ENCODE measurements around the gene DUSP7.

The DUSP7 gene

GRCh38 chr3:52086976-52087663 is 30.7 kb upstream of the DUSP7 start:
- DNase-seq (ENCODE audit: extremely low read depth in 1 of 2, low read depth in 1 of 2): no peak

GRCh38 chr3:52086461-52086860 is 30.1 kb upstream of the DUSP7 start:
- no peak for DNase-seq (ENCODE audit: extremely low read depth in 1 of 2, low read depth in 1 of 2)

DNA sequence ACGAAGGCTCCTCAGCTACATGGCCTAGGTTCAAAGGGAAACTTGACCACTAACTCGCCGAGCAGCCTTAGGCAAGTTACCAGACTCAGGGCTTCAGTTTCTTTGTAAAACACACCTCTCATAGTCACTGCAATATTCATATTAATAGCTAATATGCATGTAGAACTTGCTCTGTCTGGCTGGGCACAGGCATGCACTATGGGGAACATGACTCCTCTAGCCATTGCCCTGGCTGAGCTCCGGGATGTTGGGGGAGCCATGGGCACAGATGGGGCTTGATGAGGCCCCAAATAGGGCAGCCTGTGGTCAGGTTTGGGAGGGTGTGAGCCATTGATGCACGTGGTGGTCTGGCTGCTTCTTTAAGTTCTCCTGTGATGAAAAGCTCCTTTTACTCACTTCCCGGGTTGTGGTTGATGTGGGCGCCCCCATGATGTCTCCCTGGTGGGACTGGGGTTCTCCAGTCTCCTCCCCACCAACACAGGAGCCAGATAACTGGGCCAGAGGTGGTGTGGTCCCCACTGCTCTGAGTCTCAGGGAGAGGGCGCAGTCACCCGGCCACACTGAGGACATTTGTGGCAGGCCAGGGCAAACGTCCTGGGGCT is 29.4 kb upstream of the DUSP7 start:
- DNase-seq (ENCODE audit: extremely low read depth in 1 of 2, low read depth in 1 of 2): no peak

- no peak for DNase-seq (ENCODE audit: extremely low read depth in 1 of 2, low read depth in 1 of 2)
Measured at GRCh38 chr3:52084954-52085680, 28.7 kb upstream of the DUSP7 start.

- no peak for DNase-seq (ENCODE audit: extremely low read depth in 1 of 2, low read depth in 1 of 2)
Measured at GRCh38 chr3:52084216-52084945, 28.0 kb upstream of the DUSP7 start.

GRCh38 chr3:52083556-52084087 is 27.3 kb upstream of the DUSP7 start:
- no peak for DNase-seq (ENCODE audit: extremely low read depth in 1 of 2, low read depth in 1 of 2)

DNA sequence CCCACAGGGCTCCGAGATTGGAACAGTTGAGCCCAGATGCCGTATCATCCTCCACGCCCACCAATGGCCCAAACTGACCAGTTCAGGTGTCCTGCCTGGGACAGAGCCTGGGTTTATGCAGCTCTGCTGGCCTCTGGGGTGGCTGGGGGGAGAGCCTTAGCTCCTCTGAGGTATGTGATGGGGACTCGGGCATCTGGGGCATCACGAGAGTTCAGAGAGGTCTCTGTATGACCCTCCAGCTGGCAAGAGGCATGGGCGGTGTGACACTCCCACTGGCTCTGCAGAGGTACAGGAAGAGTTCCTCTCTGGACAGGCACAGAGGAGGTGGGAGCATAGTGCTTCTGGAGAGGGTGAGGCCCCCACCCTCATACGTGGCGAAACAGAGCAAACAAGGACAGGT is 26.6 kb upstream of the DUSP7 start:
- DNase-seq (ENCODE audit: extremely low read depth in 1 of 2, low read depth in 1 of 2): no peak

DNA sequence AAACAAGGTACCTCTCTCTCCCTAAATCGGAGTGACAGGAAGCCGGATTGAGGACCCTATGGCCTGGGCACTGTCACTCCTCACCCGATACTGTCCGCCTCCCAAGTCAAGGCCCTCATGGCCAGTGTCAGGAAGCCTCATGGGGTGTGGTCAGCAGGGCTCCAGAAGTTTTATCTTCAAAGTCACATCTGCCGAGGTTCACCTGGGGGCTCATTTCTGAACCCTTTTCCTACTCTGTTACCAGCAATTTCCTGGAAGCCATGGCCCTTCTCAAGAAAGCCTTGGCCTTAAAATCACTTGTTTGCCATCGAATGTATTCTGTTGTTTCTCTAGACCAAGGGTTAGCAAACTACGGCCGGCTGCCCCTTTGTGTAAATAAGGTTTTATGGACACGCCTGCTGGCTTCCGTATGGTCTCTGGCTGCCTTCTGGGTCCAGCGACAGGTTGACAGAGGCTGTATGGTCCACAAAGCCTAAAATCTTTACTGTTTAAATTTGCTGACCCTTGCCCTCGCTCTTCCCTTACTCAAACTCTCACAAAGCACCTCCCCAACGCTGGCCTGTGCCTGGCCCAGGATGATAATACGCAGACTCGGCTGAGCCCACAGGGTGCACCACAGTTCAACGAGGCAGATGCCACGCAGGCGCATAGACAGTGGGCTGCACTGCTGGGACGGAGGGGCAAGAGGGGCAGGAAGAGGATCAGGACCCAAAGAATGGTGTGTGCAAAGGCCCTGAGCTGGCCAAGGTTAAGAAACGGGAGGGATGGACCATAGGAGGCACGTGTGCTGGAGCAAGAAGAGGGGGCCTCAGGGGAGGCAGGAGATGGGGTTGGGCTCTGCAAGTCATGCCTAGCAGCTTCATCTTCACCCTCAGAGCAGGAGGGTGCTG is 24.7 kb upstream of the DUSP7 start:
- DNase-seq (ENCODE audit: extremely low read depth in 1 of 2, low read depth in 1 of 2): no peak

DNA sequence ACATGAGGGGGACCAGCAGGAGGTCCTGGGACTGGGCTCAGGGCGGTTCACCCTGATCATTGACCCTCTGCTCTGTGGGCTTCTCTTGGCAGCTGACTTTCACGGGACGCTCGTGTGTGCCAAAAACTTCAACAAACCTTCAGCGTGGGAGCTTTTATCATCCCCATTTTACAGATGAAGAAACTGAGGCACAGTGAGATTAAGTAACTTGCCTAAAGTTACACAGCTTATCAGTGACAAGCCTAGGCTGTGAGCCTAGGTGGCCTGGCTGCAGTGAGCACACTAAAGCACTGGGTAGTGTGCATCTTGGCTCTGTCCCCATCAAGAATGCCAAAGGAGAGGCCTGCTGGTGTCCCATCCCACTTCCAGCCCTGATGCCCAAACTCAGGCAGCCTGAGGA is 23.6 kb upstream of the DUSP7 start:
- no peak for DNase-seq (ENCODE audit: extremely low read depth in 1 of 2, low read depth in 1 of 2)

- no peak for DNase-seq (ENCODE audit: extremely low read depth in 1 of 2, low read depth in 1 of 2)
Measured at GRCh38 chr3:52078781-52079560, 22.6 kb upstream of the DUSP7 start.

- DNase-seq (ENCODE audit: extremely low read depth in 1 of 2, low read depth in 1 of 2): no peak
Measured at GRCh38 chr3:52077925-52078324, 21.6 kb upstream of the DUSP7 start.

GRCh38 chr3:52076896-52077780 is 20.8 kb upstream of the DUSP7 start:
- DNase-seq (ENCODE audit: extremely low read depth in 1 of 2, low read depth in 1 of 2): no peak

GRCh38 chr3:52073490-52073889 is 17.1 kb upstream of the DUSP7 start:
- DNase-seq (ENCODE audit: extremely low read depth in 1 of 2, low read depth in 1 of 2): no peak

DNA sequence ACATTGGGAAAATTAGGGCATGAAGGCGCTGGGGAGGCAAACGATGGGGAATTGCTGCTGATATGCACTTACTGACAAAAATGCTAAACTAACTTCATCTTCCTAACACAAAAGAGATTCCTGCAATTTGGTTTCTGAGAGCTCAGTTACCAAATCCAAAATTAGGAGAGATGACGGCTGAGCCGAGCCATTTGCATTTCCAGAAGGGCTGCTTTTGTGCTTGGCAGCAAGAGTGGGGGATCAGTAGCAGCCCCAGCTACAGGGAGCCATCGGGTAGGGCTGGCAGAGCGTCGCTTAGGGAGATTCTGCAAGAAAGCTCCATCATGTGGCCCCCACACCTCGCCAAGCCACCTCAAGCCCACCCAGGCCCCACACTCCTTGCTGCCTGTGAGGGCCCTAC is 16.1 kb upstream of the DUSP7 start:
- no peak for DNase-seq (ENCODE audit: extremely low read depth in 1 of 2, low read depth in 1 of 2)

GRCh38 chr3:52072020-52072419 is 15.6 kb upstream of the DUSP7 start:
- DNase-seq (ENCODE audit: extremely low read depth in 1 of 2, low read depth in 1 of 2): no peak

GRCh38 chr3:52070724-52071621 is 14.6 kb upstream of the DUSP7 start:
- DNase-seq (ENCODE audit: extremely low read depth in 1 of 2, low read depth in 1 of 2): no peak

GRCh38 chr3:52069855-52070254 is 13.5 kb upstream of the DUSP7 start:
- no peak for DNase-seq (ENCODE audit: extremely low read depth in 1 of 2, low read depth in 1 of 2)

DNA sequence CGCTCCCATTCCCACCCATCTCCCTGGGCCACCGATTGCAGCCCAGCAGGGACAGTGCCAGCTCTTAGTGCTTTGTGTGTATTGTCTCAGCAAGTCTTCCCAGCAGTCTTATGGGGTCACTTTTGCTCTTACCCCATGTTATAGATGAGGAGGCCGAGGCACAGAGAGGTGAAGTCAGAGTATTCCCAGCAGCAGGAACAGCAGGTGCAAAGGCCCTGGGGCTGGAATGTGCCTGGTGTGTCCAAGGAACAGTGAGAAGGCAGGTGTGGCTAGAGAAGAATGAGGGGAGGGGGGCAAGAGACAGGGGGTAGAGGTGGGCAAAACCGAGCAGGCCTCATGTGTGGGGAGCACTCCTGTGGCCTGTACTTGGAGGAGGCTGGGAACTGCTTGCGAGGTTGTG is 12.8 kb upstream of the DUSP7 start:
- no peak for DNase-seq (ENCODE audit: extremely low read depth in 1 of 2, low read depth in 1 of 2)
